Muscle layer of duodenum (tissue), 2 donors: ENCODE data around the gene AFG1L.
"Not testable (repeated sequence)": the region's sequence is repeated elsewhere in the genome, so short reads cannot be mapped to it uniquely, and the experiment has no call there.

Experiments
- H3K27ac ChIP-seq: one replicate; pipeline ENCODE4 v1.7.0; 2013; ENCODE audit warnings: mild to moderate bottlenecking, low read length
- H3K27me3 ChIP-seq: one replicate; pipeline ENCODE4 v1.7.0; 2013; ENCODE audit warnings: low read depth, mild to moderate bottlenecking, control low read depth, low read length
- H3K36me3 ChIP-seq, 2 donors: one replicate each; pipeline ENCODE4 v1.7.0; 2013; ENCODE audit warnings: low read length in 2 of 2, control low read depth in 1 of 2, mild to moderate bottlenecking in 1 of 2; ENCODE audit not compliant: insufficient read depth in 2 of 2, control insufficient read depth in 1 of 2
- H3K4me1 ChIP-seq, 2 donors: one replicate each; pipeline ENCODE4 v1.7.0; 2013; ENCODE audit warnings: low read length in 2 of 2, mild to moderate bottlenecking in 2 of 2, control low read depth in 1 of 2, moderate library complexity in 1 of 2; ENCODE audit not compliant: insufficient read depth in 2 of 2, control insufficient read depth in 1 of 2
- H3K4me3 ChIP-seq, 2 donors: one replicate each; pipeline ENCODE4 v1.7.0; 2013; ENCODE audit warnings: low read length in 2 of 2, low read depth in 1 of 2, mild to moderate bottlenecking in 1 of 2
- H3K9me3 ChIP-seq, 2 donors: one replicate each; pipeline ENCODE4 v1.7.0; 2013; ENCODE audit warnings: low read length in 2 of 2, control low read depth in 1 of 2, mild to moderate bottlenecking in 1 of 2; ENCODE audit not compliant: control insufficient read depth in 1 of 2
- donor health status: healthy.

AFG1L gene

GRCh38 chr6:108368431-108369030 lies 73.7 kb downstream of the AFG1L start:
- Histone ChIP-seq H3K9me3 (no peaks in the 10 kb centered on the region), H3K4me3 (no peak overlapping the region), H3K27ac (no peak overlapping the region)

GRCh38 chr6:108380876-108381275 lies 86.0 kb downstream of the AFG1L start:
- H3K27me3 ChIP-seq = no peaks in the 10 kb centered on the region

More at GRCh38 chr6:108368431-108369030, 73.7 kb downstream of the AFG1L start:
- Histone ChIP-seq H3K36me3 (peaks cover 0 to 6% of the 10 kb centered on the region in 2 donors), H3K27me3 (no peaks in the 10 kb centered on the region), H3K4me1 (no peaks in the 10 kb centered on the region)

GRCh38 chr6:108383981-108384380 lies 89.1 kb downstream of the AFG1L start:
- H3K9me3 ChIP-seq = no peaks in the 10 kb centered on the region
- no peaks in the 10 kb centered on the region for H3K36me3 ChIP-seq
- no peak overlapping the region for H3K4me3 ChIP-seq
- H3K27ac ChIP-seq = no peak overlapping the region
- no peaks in the 10 kb centered on the region for H3K4me1 ChIP-seq
- no peaks in the 10 kb centered on the region for H3K27me3 ChIP-seq

More at GRCh38 chr6:108380876-108381275, 86.0 kb downstream of the AFG1L start:
- Histone ChIP-seq H3K36me3 (no peaks in the 10 kb centered on the region), H3K9me3 (no peaks in the 10 kb centered on the region), H3K27ac (no peak overlapping the region), H3K4me1 (no peaks in the 10 kb centered on the region), H3K4me3 (no peak overlapping the region)

- not testable (repeated sequence) for H3K9me3 ChIP-seq, H3K27ac ChIP-seq, H3K36me3 ChIP-seq, H3K4me1 ChIP-seq, H3K27me3 ChIP-seq, H3K4me3 ChIP-seq
These were observed 94.3 kb downstream of the AFG1L start for GRCh38 chr6:108389190-108389589.

- Histone ChIP-seq H3K4me3 (no peak overlapping the region), H3K4me1 (no peaks in the 10 kb centered on the region), H3K27ac (no peak overlapping the region), H3K27me3 (no peaks in the 10 kb centered on the region), H3K36me3 (no peaks in the 10 kb centered on the region), H3K9me3 (no peaks in the 10 kb centered on the region)
These were observed 100.4 kb downstream of the AFG1L start for GRCh38 chr6:108395297-108395696.

DNA sequence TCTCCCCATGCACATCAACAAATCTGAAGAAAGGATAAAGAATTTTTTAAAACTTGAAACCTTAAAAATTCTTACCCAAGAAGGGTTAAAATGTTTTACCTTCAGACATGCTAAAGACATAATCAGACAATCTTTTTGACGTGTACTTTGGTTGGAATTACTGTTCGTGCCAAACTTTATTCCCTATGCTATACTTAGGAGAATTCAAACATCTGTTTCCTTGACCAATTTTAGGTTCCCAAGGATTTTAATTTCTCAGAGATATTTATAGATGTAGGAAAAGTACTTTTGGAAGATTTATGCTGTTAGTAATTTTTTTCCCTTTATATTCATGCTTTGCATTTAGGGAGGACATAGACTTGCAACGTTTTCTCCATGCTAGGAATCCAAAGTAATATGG lies 108.4 kb downstream of the AFG1L start:
- H3K9me3 ChIP-seq = peaks cover 0 to 3% of the 10 kb centered on the region in 2 donors
- no peak overlapping the region for H3K4me3 ChIP-seq
- H3K27ac ChIP-seq = no peak overlapping the region
- H3K27me3 ChIP-seq = no peaks in the 10 kb centered on the region
- H3K4me1 ChIP-seq = no peaks in the 10 kb centered on the region
- no peaks in the 10 kb centered on the region for H3K36me3 ChIP-seq

GRCh38 chr6:108406943-108407342 lies 112.1 kb downstream of the AFG1L start:
- Histone ChIP-seq H3K4me1 (no peaks in the 10 kb centered on the region), H3K27me3 (no peaks in the 10 kb centered on the region), H3K27ac (no peak overlapping the region), H3K4me3 (no peak overlapping the region), H3K9me3 (peaks cover 0 to 3% of the 10 kb centered on the region in 2 donors), H3K36me3 (no peaks in the 10 kb centered on the region)

GRCh38 chr6:108407904-108408827 lies 113.3 kb downstream of the AFG1L start:
- Histone ChIP-seq H3K36me3 (no peaks in the 10 kb centered on the region), H3K9me3 (peaks cover 0 to 3% of the 10 kb centered on the region in 2 donors), H3K27me3 (no peaks in the 10 kb centered on the region), H3K4me3 (no peak overlapping the region), H3K27ac (no peak overlapping the region), H3K4me1 (no peaks in the 10 kb centered on the region)

DNA sequence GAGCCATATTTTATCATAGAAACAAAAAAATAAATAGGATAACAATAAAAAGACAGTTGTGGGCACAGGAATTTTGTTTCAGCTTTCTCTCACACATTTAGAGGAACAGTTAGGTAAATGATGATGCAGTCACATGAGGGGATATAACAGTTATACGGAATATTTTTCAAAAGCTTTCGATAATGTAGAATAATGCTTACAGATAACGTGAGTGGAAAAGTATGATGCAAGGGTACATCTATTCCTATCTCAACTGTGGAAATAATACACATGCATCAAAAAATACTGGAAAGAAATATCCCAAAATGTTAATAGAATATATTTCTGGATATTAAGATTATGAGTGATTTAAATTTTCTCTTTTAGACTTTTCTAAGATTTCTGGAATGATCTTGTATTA lies 114.0 kb downstream of the AFG1L start:
- H3K36me3 ChIP-seq = no peaks in the 10 kb centered on the region
- no peaks in the 10 kb centered on the region for H3K27me3 ChIP-seq
- peaks cover 0 to 3% of the 10 kb centered on the region in 2 donors for H3K9me3 ChIP-seq
- H3K4me3 ChIP-seq = no peak overlapping the region
- no peaks in the 10 kb centered on the region for H3K4me1 ChIP-seq
- no peak overlapping the region for H3K27ac ChIP-seq

GRCh38 chr6:108416047-108416833 lies 121.4 kb downstream of the AFG1L start:
- not testable (repeated sequence) for H3K9me3 ChIP-seq, H3K4me1 ChIP-seq, H3K27ac ChIP-seq, H3K36me3 ChIP-seq, H3K4me3 ChIP-seq, H3K27me3 ChIP-seq

DNA sequence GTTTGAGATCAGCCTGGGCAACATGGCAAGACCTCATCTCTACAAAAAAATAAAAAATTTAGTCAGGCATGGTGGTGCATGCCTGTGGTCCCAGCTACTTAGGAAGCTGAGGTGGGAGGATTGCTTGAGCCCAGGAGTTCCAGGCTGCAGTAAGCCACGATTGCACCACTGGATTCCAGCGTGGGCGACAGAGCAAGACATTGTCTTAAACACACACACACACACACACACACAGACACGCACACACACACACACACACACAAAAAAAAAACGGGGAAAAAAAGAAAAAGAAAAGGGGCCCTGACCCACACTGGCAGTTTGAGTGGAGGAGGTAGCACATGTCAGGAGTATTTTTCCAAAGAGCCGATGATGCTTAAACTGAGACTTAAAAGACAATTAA lies 122.2 kb downstream of the AFG1L start:
- Histone ChIP-seq H3K27ac (no peak overlapping the region), H3K4me1 (no peaks in the 10 kb centered on the region), H3K36me3 (no peaks in the 10 kb centered on the region), H3K27me3 (no peaks in the 10 kb centered on the region), H3K4me3 (no peak overlapping the region), H3K9me3 (no peaks in the 10 kb centered on the region)
